HepG2 (cell line): ENCODE results near the gene CTU2. TPM values are rescaled to one million over a fixed set of nuclear protein-coding genes. Genes with fewer than 3 reads are reported as not detected.
A peak's percentile ranks its signal among the peaks of the same experiment; 100 is the strongest.

Source experiments
- ATAC-seq: fragments of 200-7000 bp; cut with Tn5 transposase; 3 replicates; pipeline ENCODE4 v1.9.1; 2020; ENCODE audit warnings: mild to moderate bottlenecking, moderate library complexity
- BruUV-seq: library from RNA; stranded (reverse); fragments of 400-500 nt; replicated peaks from 2 replicates; lab custom pipeline; 2021; lab: Mats Ljungman, UMichigan
- CTCF ChIA-PET: fragments of 300-600 bp; formaldehyde crosslinking; extraction: SDS; loops from one replicate; lab custom pipeline; 2021; ENCODE audit warnings: low total read pairs, inconsistent platforms, low intra/inter-chr PET ratio; lab: Yijun Ruan, JAX
- POLR2A ChIA-PET: fragments of 350-600 bp; sonication (Branson Sonifier 250); formaldehyde crosslinking; loops from one replicate; lab custom pipeline; 2020; ENCODE audit warnings: antibody characterized with exemption, inconsistent platforms; lab: Yijun Ruan, JAX
- DNase-seq: peaks from one replicate; pipeline ENCODE4 v3.0.0-alpha.2; 2015; ENCODE audit warnings: low spot score
- FAIRE-seq: peaks from 3 replicates; lab custom pipeline; 2011; peaks lifted over from hg19 to GRCh38; lab: Jason Lieb, UNC
- H2AFZ ChIP-seq: one replicate; pipeline ENCODE4 v1.6.1; 2011; ENCODE audit warnings: low read length, inconsistent platforms
- H3K27ac ChIP-seq: fragments of 300-600 bp; 3 replicates; pipeline ENCODE4 v1.8.0; 2011; ENCODE audit warnings: mixed run types, mild to moderate bottlenecking, mixed read lengths, low read length, inconsistent platforms; ENCODE audit not compliant: insufficient read depth; ENCODE audit errors: extremely low read length
- H3K27me3 ChIP-seq, 2 experiments: fragments of 200-600 bp in 1 of 2; 2 replicates in 1 of 2; 3 replicates in 1 of 2; pipeline versions ENCODE4 v1.6.0 to v1.8.0; 2011; ENCODE audit warnings: low read length in 2 of 2, mild to moderate bottlenecking in 2 of 2, moderate library complexity in 2 of 2, inconsistent platforms in 1 of 2; ENCODE audit not compliant: insufficient read depth in 2 of 2, control insufficient read depth in 1 of 2
- H3K36me3 ChIP-seq, 2 experiments: fragments of 200-600 bp in 1 of 2; replicated peaks in 1 of 2; 2 replicates in 1 of 2; 3 replicates in 1 of 2; pipeline versions ENCODE4 v1.5.1 to v1.8.0; 2011; ENCODE audit warnings: low read length in 2 of 2, inconsistent platforms in 1 of 2; ENCODE audit not compliant: insufficient read depth in 2 of 2, control insufficient read depth in 1 of 2
- H3K4me1 ChIP-seq: 2 replicates; pipeline ENCODE4 v1.5.1; 2012; ENCODE audit warnings: low read length, inconsistent platforms; ENCODE audit not compliant: insufficient read depth
- H3K4me2 ChIP-seq: 2 replicates; pipeline ENCODE4 v1.6.0; 2011; ENCODE audit warnings: low read depth, low read length, inconsistent platforms
- H3K4me3 ChIP-seq, 3 experiments: fragments of 200-600 bp in 1 of 3; sonication (generic), shearing (Covaris generic) in 1 of 3; replicated peaks in 1 of 3; 2 replicates each; pipeline ENCODE4 v1.5.1; 2011 to 2016; ENCODE audit warnings: low read length in 3 of 3, inconsistent platforms in 2 of 3, low read depth in 2 of 3, mild to moderate bottlenecking in 2 of 3, control low read depth in 1 of 3, mixed read lengths in 1 of 3; ENCODE audit not compliant: insufficient read depth in 1 of 3
- H3K79me2 ChIP-seq: one replicate; pipeline ENCODE4 v1.6.1; 2011; ENCODE audit warnings: low read length, inconsistent platforms; ENCODE audit not compliant: insufficient read depth
- H3K9ac ChIP-seq: 2 replicates; pipeline ENCODE4 v1.6.0; 2011; ENCODE audit warnings: mild to moderate bottlenecking, low read depth, low read length, inconsistent platforms; ENCODE audit not compliant: insufficient read depth
- H3K9me3 ChIP-seq: 2 replicates; pipeline ENCODE4 v1.5.1; 2012; ENCODE audit warnings: mild to moderate bottlenecking, low read length
- H4K20me1 ChIP-seq: 2 replicates; pipeline ENCODE4 v1.6.0; 2011; ENCODE audit warnings: inconsistent platforms, mild to moderate bottlenecking, low read length, moderate library complexity; ENCODE audit not compliant: insufficient read depth
- ASH2L ChIP-seq: fragments of 300-600, 200-600 bp; sonication (generic); IDR thresholded peaks from 2 replicates; pipeline ENCODE4 v1.7.0; 2017; ENCODE audit warnings: low read depth, mild to moderate bottlenecking, moderate library complexity, mixed read lengths, low read length; ENCODE audit not compliant: insufficient read length
- CBFB ChIP-seq: sonication (generic); formaldehyde crosslinking; IDR thresholded peaks from 2 replicates; pipeline ENCODE4 v1.4.0; 2020; ENCODE audit warnings: missing genetic modification reagents
- CEBPZ ChIP-seq: IDR thresholded peaks from 2 replicates; pipeline ENCODE4 v1.6.1; 2012; ENCODE audit warnings: low read length, improper control_type of control experiment
- CTCF ChIP-seq: sonication (generic); formaldehyde crosslinking; IDR thresholded peaks from 2 replicates; pipeline ENCODE4 v1.5.0; 2020; ENCODE audit warnings: mild to moderate bottlenecking, missing genetic modification reagents, moderate library complexity
- FOXP4 ChIP-seq: sonication (generic); formaldehyde crosslinking; IDR thresholded peaks from 2 replicates; pipeline ENCODE4 v1.4.0; 2020; ENCODE audit warnings: missing genetic modification reagents
- GTF2F1 ChIP-seq: fragments of 150-350 bp; IDR thresholded peaks from 2 replicates; pipeline ENCODE4 v1.6.1; 2014; ENCODE audit warnings: low read length
- JUNB ChIP-seq: sonication (generic); formaldehyde crosslinking; IDR thresholded peaks from 2 replicates; pipeline ENCODE4 v1.8.0; 2022; ENCODE audit warnings: missing genetic modification reagents, mild to moderate bottlenecking, borderline replicate concordance
- PCBP1 ChIP-seq: fragments of 200-400 bp; formaldehyde crosslinking; IDR thresholded peaks from 2 replicates; pipeline ENCODE4 v1.6.1; 2017; ENCODE audit warnings: mild to moderate bottlenecking, low read depth, low read length, borderline replicate concordance
- SAP130 ChIP-seq: IDR thresholded peaks from 2 replicates; pipeline ENCODE4 v1.6.1; 2016; ENCODE audit warnings: low read depth
- SIN3B ChIP-seq: fragments of 150-350 bp; IDR thresholded peaks from 2 replicates; pipeline ENCODE4 v1.6.1; 2014; ENCODE audit warnings: low read length
- SP2 ChIP-seq: sonication (generic); formaldehyde crosslinking; IDR thresholded peaks from 2 replicates; pipeline ENCODE4 v1.5.1; 2020; ENCODE audit warnings: mild to moderate bottlenecking, missing genetic modification reagents
- TBP ChIP-seq: sonication (generic); formaldehyde crosslinking; IDR thresholded peaks from 2 replicates; pipeline ENCODE4 v1.5.0; 2020; ENCODE audit warnings: missing genetic modification reagents
- ZNF3 ChIP-seq: IDR thresholded peaks from 2 replicates; pipeline ENCODE4 v1.7.0; 2017; ENCODE audit warnings: inconsistent platforms
- ZNF33B ChIP-seq: sonication (generic); formaldehyde crosslinking; IDR thresholded peaks from 2 replicates; pipeline ENCODE4 v1.5.1; 2020; ENCODE audit warnings: mild to moderate bottlenecking, missing genetic modification reagents
- ZNF350 ChIP-seq: sonication (generic); formaldehyde crosslinking; IDR thresholded peaks from 2 replicates; pipeline ENCODE4 v1.4.0; 2020; ENCODE audit warnings: mild to moderate bottlenecking, low read depth, missing genetic modification reagents, borderline replicate concordance
- ZNF446 ChIP-seq: sonication (generic); formaldehyde crosslinking; IDR thresholded peaks from 2 replicates; pipeline ENCODE4 v1.5.0; 2020; ENCODE audit warnings: mild to moderate bottlenecking, missing genetic modification reagents
- ZNF552 ChIP-seq: sonication (generic); formaldehyde crosslinking; IDR thresholded peaks from 2 replicates; pipeline ENCODE4 v1.9.0; 2022; ENCODE audit warnings: missing genetic modification reagents, mild to moderate bottlenecking, borderline replicate concordance
- WGBS: methylation state at CpG from one replicate; pipeline ENCODE4 v1.1.6; 2017; ENCODE audit warnings: low lambda C conversion rate; 5-methylcytosine and 5-hydroxymethylcytosine counted together
- in situ Hi-C: cut with HindIII; loops from 2 replicates; pipeline ENCODE4 v1.10.0; 2017; ENCODE audit warnings: low pct_unique_long_range_greater_than_20kb; ENCODE audit not compliant: extremely low pct_ligation_motif_present
- intact Hi-C: fragments of 100-400 bp; cut with micrococcal nuclease; formaldehyde crosslinking; loops from one replicate; pipeline ENCODE4 v1.10.0; 2022; ENCODE audit not compliant: unreplicated experiment
- polyA plus RNA-seq, 8 experiments: library from polyadenylated mRNA; depleted of rRNA in 3 of 8; stranded (reverse) in 7 of 8; unstranded in 1 of 8; fragments of >200 nt; fragmentation: Illumina TruSeq in 4 of 8; extraction: Trizol in 4 of 8; gene quantifications; 2 replicates each; pipeline versions ENCODE4 v1.2.1 to v1.2.3, GENCODE V29; 2011 to 2016; ENCODE audit warnings: low read depth in 4 of 8, missing spikeins in 1 of 8, mixed read lengths in 1 of 8; ENCODE audit not compliant: insufficient read depth in 1 of 8
- total RNA-seq, 5 experiments: library from RNA; depleted of rRNA; stranded (reverse); fragments of >200 nt; fragmentation: Illumina TruSeq; extraction: Trizol; gene quantifications; 2 replicates each; pipeline ENCODE4 v1.2.3, GENCODE V29; 2016; ENCODE audit warnings: low read depth in 1 of 5

Gene CTU2
- total and polyA plus RNA-seq, 2 of the 13 experiments (the other 11 are each of a cell fraction or from before 2014, with no cell fraction given), result 13.3 to 21.9 TPM

GRCh38 chr16:88671806-88672205, 34.5 kb upstream of the CTU2 start (continued):
- TF ChIP-seq CEBPZ (no peak), TBP (no peak)

GRCh38 chr16:88672776-88673175, 33.5 kb upstream of the CTU2 start:
- no peak for DNase-seq
- BruUV-seq, result no TSS peak
- H3K9ac ChIP-seq, result no peak overlapping the region
- no peaks in the 10 kb centered on the region for H3K27me3 ChIP-seq
- no peak overlapping the region for H3K4me2 ChIP-seq
- no peaks in the 10 kb centered on the region for H3K79me2 ChIP-seq
- no peak overlapping the region for H3K27ac ChIP-seq
- H2AFZ ChIP-seq, result no peak overlapping the region
- TF ChIP-seq CBFB (no peak), ZNF3 (no peak), SIN3B (no peak), SAP130 (CRISPR knock-in tag) (no peak), PCBP1 (0 out of 2 replicates have a peak, but pooled peaks have one; percentile 25), ZNF350 (CRISPR knock-in tag) (no peak), ASH2L (no peak), FOXP4 (no peak), CTCF (CRISPR knock-in tag) (peak; percentile 46), ZNF33B (CRISPR knock-in tag) (no peak), JUNB (no peak), ZNF446 (CRISPR knock-in tag) (no peak), SP2 (CRISPR knock-in tag) (no peak), GTF2F1 (no peak), ZNF552 (CRISPR knock-in tag) (no peak)
- in situ Hi-C loops, result no loop called here
- no peak overlapping the region for H3K4me3 ChIP-seq
- no peaks in the 10 kb centered on the region for H4K20me1 ChIP-seq
- FAIRE-seq, result peak; percentile 58
- H3K9me3 ChIP-seq, result no peaks in the 10 kb centered on the region
- H3K36me3 ChIP-seq, result no peaks in the 10 kb centered on the region; a peak in 1 of 5 replicates
- peak; percentile 33 for ATAC-seq
- WGBS, result 75% methylated on average over 5 of the region's 11 CpGs
- ChIA-PET POLR2A (interaction anchor here (1.2 kb wide), 1 partner anchor 23 kb away, joined by 4 read pairs; the partner anchor contains the start of gene CYBA), CTCF (no interaction called here)
- intact Hi-C loops, result no loop called here
- no peaks in the 10 kb centered on the region for H3K4me1 ChIP-seq
